GM12878 (cell line): ENCODE data around the gene CDK5RAP3. TPM values are rescaled to one million over a fixed set of nuclear protein-coding genes. Genes with fewer than 3 reads are reported as not detected.

ENCODE experiments used
- ATAC-seq: fragments of 200-7000 bp; cut with Tn5 transposase; 3 replicates; pipeline ENCODE4 v1.9.1; 2020; ENCODE audit warnings: mild to moderate bottlenecking, moderate library complexity
- BruUV-seq: library from RNA; stranded (reverse); fragments of 400-500 nt; replicated peaks from 2 replicates; lab custom pipeline; 2021; lab: Mats Ljungman, UMichigan
- CTCF ChIA-PET: fragments of 300-600 bp; sonication (Branson Sonifier 250); formaldehyde crosslinking; extraction: SDS; loops from one replicate; lab custom pipeline; 2021; ENCODE audit warnings: inconsistent platforms; lab: Yijun Ruan, JAX
- POLR2A ChIA-PET: fragments of 350-600 bp; formaldehyde crosslinking; extraction: SDS; loops from one replicate; lab custom pipeline; 2021; ENCODE audit warnings: inconsistent platforms; lab: Charles Lee
- RAD21 ChIA-PET: fragments of 300-600 bp; sonication (Branson Sonifier 250); formaldehyde crosslinking; loops from one replicate; lab custom pipeline; 2023; ENCODE audit warnings: antibody characterized with exemption; ENCODE audit not compliant: unreplicated experiment; lab: Charles Lee
- SMC1A ChIA-PET: fragments of 300-600 bp; sonication (Branson Sonifier 250); formaldehyde crosslinking; loops from one replicate; lab custom pipeline; 2023; ENCODE audit not compliant: unreplicated experiment, uncharacterized antibody; lab: Charles Lee
- DNase-seq: peaks from one replicate; pipeline ENCODE4 v3.0.0-alpha.2; 2011; ENCODE audit warnings: low read depth, low spot score
- FAIRE-seq: peaks from 3 replicates; lab custom pipeline; 2011; peaks lifted over from hg19 to GRCh38; lab: Jason Lieb, UNC
- H2AFZ ChIP-seq: 2 replicates; pipeline ENCODE4 v1.6.0; 2011; ENCODE audit warnings: low read depth, low read length, control low read depth; ENCODE audit not compliant: control insufficient read depth
- H3K27ac ChIP-seq: 2 replicates; pipeline ENCODE4 v1.5.1; 2011; ENCODE audit warnings: control low read depth; ENCODE audit not compliant: control insufficient read depth, insufficient read depth
- H3K27me3 ChIP-seq, 2 experiments: replicated peaks in 1 of 2; 2 replicates each; pipeline versions ENCODE4 v1.6.0 to v1.6.1; 2011; ENCODE audit warnings: low read length in 1 of 2; ENCODE audit not compliant: control insufficient read depth in 2 of 2, insufficient read depth in 2 of 2
- H3K36me3 ChIP-seq, 2 experiments: 2 replicates each; pipeline ENCODE4 v1.5.1; 2011; ENCODE audit warnings: low read length in 1 of 2; ENCODE audit not compliant: control insufficient read depth in 2 of 2, insufficient read depth in 2 of 2
- H3K4me1 ChIP-seq: 2 replicates; pipeline ENCODE4 v1.6.1; 2011; ENCODE audit warnings: mild to moderate bottlenecking, low read length, moderate library complexity, mixed read lengths; ENCODE audit not compliant: control insufficient read depth, insufficient read depth
- H3K4me2 ChIP-seq: 2 replicates; pipeline ENCODE4 v1.6.0; 2011; ENCODE audit warnings: control low read depth; ENCODE audit not compliant: control insufficient read depth, insufficient read depth
- H3K4me3 ChIP-seq: fragments of 200-600 bp; sonication (generic); 2 replicates; pipeline ENCODE4 v1.5.1; 2016
- H3K79me2 ChIP-seq: 2 replicates; pipeline ENCODE4 v1.6.0; 2011; ENCODE audit warnings: low read length; ENCODE audit not compliant: control insufficient read depth, insufficient read depth
- H3K9ac ChIP-seq: 2 replicates; pipeline ENCODE4 v1.8.0; 2011; ENCODE audit warnings: low read length, control low read depth, mixed read lengths; ENCODE audit not compliant: control insufficient read depth, insufficient read depth
- H3K9me3 ChIP-seq: replicated peaks from 3 replicates; pipeline ENCODE4 v1.5.1; 2011; ENCODE audit warnings: mild to moderate bottlenecking, low read length; ENCODE audit not compliant: control insufficient read depth, insufficient read depth
- H4K20me1 ChIP-seq: 2 replicates; pipeline ENCODE4 v1.6.0; 2011; ENCODE audit not compliant: control insufficient read depth, insufficient read depth
- CHD1 ChIP-seq: IDR thresholded peaks from 2 replicates; pipeline ENCODE4 v1.6.1; 2012; ENCODE audit warnings: low read depth, low read length, improper control_type of control experiment
- NR2F1 ChIP-seq: fragments of 450-650 bp; conservative IDR thresholded peaks from 2 replicates; pipeline ENCODE4 v1.6.1; 2017; ENCODE audit warnings: mild to moderate bottlenecking
- POLR2AphosphoS2 ChIP-seq: IDR thresholded peaks from 2 replicates; pipeline ENCODE4 v1.6.1; 2011; ENCODE audit warnings: low read depth, mild to moderate bottlenecking, low read length, improper control_type of control experiment, moderate library complexity
- RAD51 ChIP-seq: fragments of 450-650 bp; IDR thresholded peaks from 2 replicates; pipeline ENCODE4 v1.6.1; 2016; ENCODE audit warnings: moderate library complexity, mild to moderate bottlenecking, inconsistent platforms
- SPI1 ChIP-seq: IDR thresholded peaks from 2 replicates; pipeline ENCODE4 v1.6.1; 2011; ENCODE audit warnings: low read depth, mild to moderate bottlenecking, low read length, moderate library complexity, borderline replicate concordance; ENCODE audit not compliant: insufficient read depth
- WRNIP1 ChIP-seq: IDR thresholded peaks from 2 replicates; pipeline ENCODE4 v1.6.1; 2011; ENCODE audit warnings: low read depth, low read length, improper control_type of control experiment, borderline replicate concordance
- WGBS: methylation state at CpG from one replicate; pipeline ENCODE4 v1.1.6; 2016; ENCODE audit warnings: low lambda C conversion rate; ENCODE audit not compliant: insufficient replicate concordance, insufficient coverage; ENCODE audit errors: missing lambda C conversion rate; 5-methylcytosine and 5-hydroxymethylcytosine counted together
- in situ Hi-C: fragments of 300-500 bp; cut with MboI; formaldehyde crosslinking; loops from 9 replicates; pipeline ENCODE4 v1.14.3; 2018; ENCODE audit warnings: mixed read lengths
- intact Hi-C: fragments of 100-400 bp; cut with micrococcal nuclease; formaldehyde crosslinking; loops from one replicate; pipeline ENCODE4 v1.14.2; 2022; ENCODE audit not compliant: unreplicated experiment
- polyA plus RNA-seq, 11 experiments: library from polyadenylated mRNA; depleted of rRNA in 4 of 11; unstranded in 6 of 11; stranded (reverse) in 5 of 11; fragments of >200 nt; fragmentation: Nextera tagmentation in 4 of 11; fragmentation: Illumina TruSeq in 1 of 11; extraction: Ambion mirVana in 4 of 11; extraction: Trizol in 1 of 11; gene quantifications; 1 replicate in 1 of 11; 2 replicates in 10 of 11; pipeline versions ENCODE4 v1.2.1 to v1.2.3, GENCODE V29; 2011 to 2016; ENCODE audit warnings: inconsistent platforms in 2 of 11, missing spikeins in 2 of 11, low read depth in 1 of 11
- total RNA-seq, 4 experiments: library from RNA; depleted of rRNA in 3 of 4; stranded (reverse); fragments of >200 nt in 3 of 4; fragmentation: Illumina TruSeq in 1 of 4; extraction: Trizol in 1 of 4; gene quantifications; 2 replicates each; pipeline versions ENCODE4 v1.2.1 to v1.2.3, GENCODE V29; 2013 to 2021

The CDK5RAP3 gene
- total and polyA plus RNA-seq, 10 of the 15 experiments (the other 5 are each of a cell fraction or from before 2014, with no cell fraction given), result 69.4 to 237 (median 160) TPM

DNA sequence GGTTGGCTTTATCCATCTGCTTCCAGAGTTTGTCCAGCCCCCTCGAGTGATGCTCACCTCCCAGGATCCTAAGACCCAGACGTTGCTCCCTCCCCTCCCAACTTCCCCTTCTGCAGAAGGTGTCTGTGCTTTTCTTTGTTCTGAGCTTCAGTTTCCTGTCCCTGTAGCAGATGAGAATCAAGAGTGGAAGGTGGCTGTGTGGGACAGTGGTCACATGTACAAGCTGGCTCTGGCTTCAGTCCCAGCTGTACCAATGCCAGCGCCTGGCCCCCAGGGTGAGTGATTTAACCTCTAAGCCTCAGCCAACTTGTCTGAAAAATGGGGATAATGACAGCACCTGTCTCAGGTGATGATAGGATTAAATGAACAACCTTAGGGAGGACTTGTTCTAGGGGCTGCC, 21.0 kb upstream of the CDK5RAP3 start (continued):
- TF ChIP-seq SPI1, result peak; percentile 26; the same call in 1 of the 2 replicates
- TF ChIP-seq POLR2AphosphoS2, result no peak
- peak; percentile 59; the same call in 1 of the 2 replicates for TF ChIP-seq RAD51

DNA sequence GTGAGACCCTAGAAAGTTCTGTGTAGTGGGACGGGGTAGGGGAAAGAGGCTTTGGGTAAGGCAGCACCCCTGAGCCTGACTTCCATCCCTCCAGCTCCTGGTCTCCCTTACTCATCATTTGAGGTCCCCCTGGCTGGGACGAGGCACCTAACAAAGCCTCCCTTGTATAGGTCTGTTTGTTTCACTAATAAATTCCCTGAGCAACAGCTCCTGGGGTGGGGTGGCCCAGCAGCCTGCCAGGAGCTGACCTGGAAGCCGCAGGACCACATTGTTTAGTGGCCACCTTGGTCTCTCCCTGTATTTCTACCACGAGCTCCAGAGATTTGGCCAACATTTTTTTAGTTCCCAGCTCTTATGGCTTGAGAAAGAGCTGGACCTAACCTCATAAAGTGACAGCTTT, 20.5 kb upstream of the CDK5RAP3 start:
- DNase-seq (no peak), ATAC-seq (no peak), FAIRE-seq (no peak)
- ChIA-PET CTCF (interaction anchor here (0.7 to 18.1 kb wide), 29 partner anchors 8 to 301 kb away, joined by 3 to 463 read pairs (median 5); partner anchors contain the start of genes CDK5RAP3, NFE2L1, PNPO and PRR15L), SMC1A (interaction anchor here (0.7 to 8.1 kb wide), 20 partner anchors 9 to 107 kb away, joined by 3 to 158 read pairs (median 8); partner anchors contain the start of genes CDK5RAP3, PNPO, SCRN2 and SP2), POLR2A (interaction anchor here (0.6 to 4.6 kb wide), 11 partner anchors 9 to 78 kb away, joined by 3 to 39 read pairs (median 4); partner anchors contain the start of genes CDK5RAP3, PNPO and SP2), RAD21 (interaction anchor here (0.8 to 7.6 kb wide), 21 partner anchors 9 to 110 kb away, joined by 3 to 126 read pairs (median 6); partner anchors contain the start of genes CDK5RAP3, PNPO, SCRN2 and SP6)
- H4K20me1 ChIP-seq, result no peaks in the 10 kb centered on the region
- TF ChIP-seq CHD1 (no peak), WRNIP1 (no peak), NR2F1 (no peak)
- intact Hi-C loops (no loop called here), in situ Hi-C loops (no loop called here)
- peak overlapping the region; percentile 84 for H3K4me2 ChIP-seq
- H3K79me2 ChIP-seq, result no peaks in the 10 kb centered on the region
- H3K4me3 ChIP-seq, result no peak overlapping the region
- H3K9me3 ChIP-seq, result no peaks in the 10 kb centered on the region
- BruUV-seq, result no TSS peak
- H3K27me3 ChIP-seq, result no peaks in the 10 kb centered on the region
- WGBS, result 75% methylated on average over 4 of the region's 4 CpGs
- H2AFZ ChIP-seq, result no peak overlapping the region
- peaks cover 33% of the 10 kb centered on the region for H3K4me1 ChIP-seq
- peaks cover 3 to 8% of the 10 kb centered on the region in 2 experiments for H3K36me3 ChIP-seq
- no peak overlapping the region for H3K27ac ChIP-seq
- H3K9ac ChIP-seq, result no peak overlapping the region
